ENCODE data around the gene XRN1.

GRCh38 chr3:142279965-142280590, 167.8 kb downstream of the XRN1 start:
- TF ChIP-seq CTCF (conservative IDR thresholded peaks at IDR 0.05; ENCODE audit: low read length), result peak; percentile 81
- no peak for TF ChIP-seq EZH2phosphoT487 (IDR thresholded peaks at IDR 0.05; ENCODE audit: borderline replicate concordance)

Measured in Loucy (cell line).